Measurements from ENCODE around the gene PTGFR.
A peak's percentile ranks its signal among the peaks of the same experiment; 100 is the strongest.

PTGFR gene

DNA sequence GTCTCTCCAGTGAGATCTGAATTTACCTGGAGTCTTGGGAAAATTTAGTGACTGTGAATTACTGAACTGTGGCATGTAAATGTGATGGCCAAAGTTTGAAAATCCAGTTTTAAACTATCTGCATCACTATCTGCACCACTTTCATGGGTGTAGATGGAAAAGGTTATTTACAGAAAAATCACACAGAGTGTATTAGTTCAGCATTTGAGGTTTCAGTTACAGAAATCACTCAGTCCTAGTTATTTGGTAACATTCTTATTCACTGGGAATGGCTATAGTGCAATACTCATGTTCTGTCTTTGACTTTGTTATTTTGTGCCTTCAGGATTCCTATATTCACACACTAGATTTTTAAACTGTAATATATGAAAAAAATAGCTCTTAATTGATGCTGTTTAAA lies 68.9 kb downstream of the PTGFR start:
- TF ChIP-seq, protein P1, sequence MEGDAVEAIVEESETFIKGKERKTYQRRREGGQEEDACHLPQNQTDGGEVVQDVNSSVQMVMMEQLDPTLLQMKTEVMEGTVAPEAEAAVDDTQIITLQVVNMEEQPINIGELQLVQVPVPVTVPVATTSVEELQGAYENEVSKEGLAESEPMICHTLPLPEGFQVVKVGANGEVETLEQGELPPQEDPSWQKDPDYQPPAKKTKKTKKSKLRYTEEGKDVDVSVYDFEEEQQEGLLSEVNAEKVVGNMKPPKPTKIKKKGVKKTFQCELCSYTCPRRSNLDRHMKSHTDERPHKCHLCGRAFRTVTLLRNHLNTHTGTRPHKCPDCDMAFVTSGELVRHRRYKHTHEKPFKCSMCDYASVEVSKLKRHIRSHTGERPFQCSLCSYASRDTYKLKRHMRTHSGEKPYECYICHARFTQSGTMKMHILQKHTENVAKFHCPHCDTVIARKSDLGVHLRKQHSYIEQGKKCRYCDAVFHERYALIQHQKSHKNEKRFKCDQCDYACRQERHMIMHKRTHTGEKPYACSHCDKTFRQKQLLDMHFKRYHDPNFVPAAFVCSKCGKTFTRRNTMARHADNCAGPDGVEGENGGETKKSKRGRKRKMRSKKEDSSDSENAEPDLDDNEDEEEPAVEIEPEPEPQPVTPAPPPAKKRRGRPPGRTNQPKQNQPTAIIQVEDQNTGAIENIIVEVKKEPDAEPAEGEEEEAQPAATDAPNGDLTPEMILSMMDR (IDR thresholded peaks at IDR 0.05; ENCODE audit: extremely low read depth, insufficient read depth, missing control alignments), result no peak
- no peak for DNase-seq (ENCODE audit: low spot score)
- in situ Hi-C loops (cut with MboI; ENCODE audit: low pct_unique_long_range_greater_than_20kb, low sequenced_read_pairs, unreplicated experiment), result no loop called here

DNA sequence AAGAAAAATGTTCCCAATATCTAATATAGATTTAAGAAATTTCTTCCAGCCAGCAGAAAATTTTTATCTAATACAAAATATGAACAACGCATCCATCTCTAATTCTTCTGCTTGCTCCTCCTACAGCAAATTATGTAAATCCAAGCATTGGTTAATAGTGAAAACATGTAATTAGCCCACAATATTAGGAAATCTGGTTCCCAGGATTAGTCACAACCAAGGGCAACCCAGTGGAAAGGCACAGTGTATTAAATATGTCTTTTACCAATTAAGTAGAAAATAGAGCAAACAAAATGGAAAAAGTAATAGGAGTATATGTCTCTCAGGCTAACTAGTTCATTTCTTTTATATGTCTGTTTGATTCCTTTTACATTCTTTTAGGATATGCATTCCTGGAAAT lies 70.0 kb downstream of the PTGFR start:
- DNase-seq (ENCODE audit: low spot score), result no peak
- in situ Hi-C loops (cut with MboI; ENCODE audit: low pct_unique_long_range_greater_than_20kb, low sequenced_read_pairs, unreplicated experiment), result no loop called here
- TF ChIP-seq, protein P1 (IDR thresholded peaks at IDR 0.05; ENCODE audit: extremely low read depth, insufficient read depth, missing control alignments), result no peak

DNA sequence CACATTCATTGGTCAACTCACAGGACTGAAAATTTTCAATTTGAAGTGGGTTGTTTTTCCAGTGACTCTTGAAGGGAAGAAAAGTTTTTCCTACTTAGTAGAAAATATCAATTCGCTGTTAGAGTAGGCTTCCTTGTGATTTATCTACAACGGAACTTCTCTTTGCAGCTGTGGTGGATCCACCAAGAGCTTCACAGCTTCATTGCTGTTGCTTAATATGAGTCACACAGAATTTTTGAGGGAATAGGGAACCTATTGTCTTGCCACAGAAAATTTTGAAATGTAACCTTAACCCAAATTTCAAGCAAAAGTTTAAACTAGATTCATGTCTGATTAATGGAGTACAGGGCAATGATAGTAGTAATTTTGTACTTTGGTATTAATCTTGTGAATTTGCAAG lies 71.1 kb downstream of the PTGFR start:
- no peak for DNase-seq (ENCODE audit: low spot score)
- in situ Hi-C loops (cut with MboI; ENCODE audit: low pct_unique_long_range_greater_than_20kb, low sequenced_read_pairs, unreplicated experiment), result no loop called here
- TF ChIP-seq, protein P1 (IDR thresholded peaks at IDR 0.05; ENCODE audit: extremely low read depth, insufficient read depth, missing control alignments), result no peak

DNA sequence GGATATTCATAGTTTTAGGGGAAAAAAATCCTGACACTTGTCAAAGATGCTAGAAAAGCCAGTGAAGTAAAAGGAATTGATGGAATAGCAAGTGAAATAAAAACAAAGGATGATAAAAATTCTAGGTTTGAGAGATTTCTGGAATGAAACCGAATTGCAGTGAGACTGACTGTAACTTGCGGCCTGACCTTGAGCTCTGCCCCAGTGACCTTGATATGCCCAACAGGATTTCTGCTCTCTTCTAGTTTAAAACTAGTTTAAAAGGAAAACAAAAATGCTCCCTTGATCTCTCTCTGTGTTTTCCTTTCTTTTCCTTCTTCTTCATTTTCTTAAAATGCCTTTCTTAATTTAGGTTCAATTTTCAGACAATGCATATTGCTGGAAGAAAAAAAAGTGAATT lies 74.6 kb downstream of the PTGFR start:
- DNase-seq (ENCODE audit: low spot score), result no peak
- TF ChIP-seq, protein P1 (IDR thresholded peaks at IDR 0.05; ENCODE audit: extremely low read depth, insufficient read depth, missing control alignments), result no peak
- in situ Hi-C loops (cut with MboI; ENCODE audit: low pct_unique_long_range_greater_than_20kb, low sequenced_read_pairs, unreplicated experiment), result no loop called here

DNA sequence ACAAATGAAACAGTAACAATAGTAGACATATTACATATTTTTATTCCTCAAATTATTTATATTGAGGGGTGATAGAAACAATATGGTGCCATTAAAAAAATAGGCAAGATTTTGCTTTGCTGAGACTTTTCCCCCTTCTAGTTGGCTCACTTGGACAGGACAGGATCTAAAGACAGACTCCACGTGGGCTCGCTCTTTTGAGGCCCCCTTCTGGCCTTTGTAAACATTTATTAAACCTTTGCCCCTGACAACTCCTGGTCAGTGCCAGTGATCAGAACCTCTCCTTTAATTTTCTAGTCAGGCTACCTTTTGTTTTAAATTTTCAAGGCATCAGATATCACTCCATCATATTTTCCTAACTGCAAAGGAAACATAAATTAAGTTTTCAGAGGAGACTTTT lies 79.8 kb downstream of the PTGFR start:
- no peak for DNase-seq (ENCODE audit: low spot score)
- in situ Hi-C loops (cut with MboI; ENCODE audit: low pct_unique_long_range_greater_than_20kb, low sequenced_read_pairs, unreplicated experiment), result no loop called here
- TF ChIP-seq, protein P1 (IDR thresholded peaks at IDR 0.05; ENCODE audit: extremely low read depth, insufficient read depth, missing control alignments), result peak; percentile 11

DNA sequence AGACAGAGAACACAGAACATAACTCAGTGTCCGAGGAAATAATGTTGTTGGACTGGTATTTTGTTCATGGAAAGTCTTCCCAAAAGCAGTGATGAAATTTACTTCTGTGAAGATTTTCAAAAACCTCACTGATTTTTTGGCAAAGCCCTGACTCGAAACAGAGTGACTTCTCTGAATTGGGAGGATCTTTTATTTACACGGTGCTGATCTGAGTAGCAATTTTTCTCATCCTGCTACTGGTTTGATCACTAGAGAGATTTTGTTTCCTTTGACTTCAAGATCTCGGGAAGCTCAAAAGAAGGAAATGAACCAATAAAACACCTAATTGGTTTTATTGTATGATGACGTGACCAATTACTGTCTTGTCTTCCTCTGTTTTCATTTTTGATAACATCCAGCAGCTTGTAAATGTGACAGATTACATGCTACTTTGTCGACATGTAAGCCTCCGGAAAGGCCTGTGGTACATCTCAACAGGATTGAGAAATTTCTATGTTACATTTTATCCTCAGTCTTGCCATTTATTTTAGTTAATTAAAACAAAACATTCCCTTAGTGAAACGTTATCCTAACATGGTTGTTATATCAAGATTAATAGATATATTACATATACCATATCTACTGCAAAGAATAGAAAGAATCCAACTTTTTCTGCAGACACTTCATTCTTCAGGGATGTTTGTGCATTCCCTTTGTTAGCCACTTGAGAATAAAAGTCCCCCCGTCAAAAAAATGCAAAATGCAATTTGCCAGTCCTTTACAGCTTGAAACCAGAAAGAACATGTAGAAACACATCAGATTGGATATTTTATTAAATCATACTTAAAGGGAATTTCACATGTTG lies 86.7 kb downstream of the PTGFR start:
- in situ Hi-C loops (cut with MboI; ENCODE audit: low pct_unique_long_range_greater_than_20kb, low sequenced_read_pairs, unreplicated experiment), result no loop called here
- no peak for DNase-seq (ENCODE audit: low spot score)
- TF ChIP-seq, protein P1 (IDR thresholded peaks at IDR 0.05; ENCODE audit: extremely low read depth, insufficient read depth, missing control alignments), result no peak

Data from GM13977 (cell line).